Endothelial cell of hepatic sinusoid (primary cell): ENCODE results near the gene ZIC4.

ENCODE experiments used
- in situ Hi-C: cut with HindIII; loops from 2 replicates; pipeline ENCODE4 v1.10.0; 2017; ENCODE audit warnings: low sequenced_read_pairs

ZIC4 gene

GRCh38 chr3:147405231-147406027, 914 bp downstream of the ZIC4 start:
- in situ Hi-C loops: no loop called here

GRCh38 chr3:147404800-147405230, 1.5 kb downstream of the ZIC4 start:
- in situ Hi-C loops: no loop called here

DNA sequence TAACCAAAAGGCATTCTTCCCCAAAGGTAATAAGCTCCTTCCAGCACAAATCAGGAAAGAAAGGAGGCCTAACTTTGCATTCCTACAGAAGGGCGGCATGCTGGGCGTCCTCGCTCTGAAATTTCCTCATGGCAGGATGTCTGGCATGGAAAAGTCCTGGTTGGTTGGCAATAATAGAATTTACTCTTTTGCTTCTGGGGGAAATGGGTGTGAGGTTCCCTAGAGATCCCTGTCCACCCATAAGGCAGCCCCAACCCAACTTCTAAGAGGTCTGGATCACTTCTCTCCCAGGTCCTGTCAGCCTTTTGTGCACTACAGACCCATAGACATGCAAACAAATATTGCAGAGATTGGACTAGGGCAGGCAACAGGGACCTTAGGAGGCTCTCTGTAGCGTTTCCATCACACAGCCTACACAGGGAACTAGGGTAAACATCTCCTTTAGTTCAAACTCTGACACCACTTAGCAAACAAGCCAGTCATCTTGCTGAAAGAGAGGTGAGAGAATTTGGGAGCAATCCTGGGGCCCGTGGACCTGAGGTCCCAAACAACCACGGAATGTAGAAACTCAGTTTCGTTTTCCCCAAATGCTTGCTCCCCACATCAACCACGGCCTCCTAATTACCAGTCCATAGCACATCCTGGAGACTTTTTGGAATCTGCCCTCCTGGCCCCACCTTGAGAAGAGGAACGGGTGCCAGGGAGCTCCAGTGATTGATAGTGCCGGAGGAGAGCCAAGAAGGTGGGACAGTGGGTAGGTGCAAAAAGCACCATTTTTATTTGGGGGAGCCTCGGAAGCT, 2.1 kb downstream of the ZIC4 start:
- in situ Hi-C loops: no loop called here

DNA sequence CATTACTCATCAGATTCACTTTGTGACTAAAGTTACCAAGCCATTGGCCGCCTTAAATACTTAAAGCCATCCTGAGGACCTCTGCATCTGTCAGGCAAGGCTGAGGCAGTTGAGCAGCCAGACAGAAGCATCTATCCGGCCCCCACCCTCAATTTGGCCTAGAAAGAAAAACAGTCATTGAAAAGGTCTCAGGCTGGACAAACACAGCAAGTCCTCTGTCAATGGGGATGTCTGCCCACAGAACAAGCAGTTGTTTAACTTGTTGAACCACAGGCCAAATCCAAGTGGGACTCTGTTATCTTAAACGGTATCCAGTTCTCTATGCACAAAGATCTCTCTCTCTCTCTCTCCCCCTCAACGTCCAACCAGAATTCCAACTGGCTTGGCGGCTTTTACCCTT, 2.8 kb downstream of the ZIC4 start:
- in situ Hi-C loops: no loop called here

DNA sequence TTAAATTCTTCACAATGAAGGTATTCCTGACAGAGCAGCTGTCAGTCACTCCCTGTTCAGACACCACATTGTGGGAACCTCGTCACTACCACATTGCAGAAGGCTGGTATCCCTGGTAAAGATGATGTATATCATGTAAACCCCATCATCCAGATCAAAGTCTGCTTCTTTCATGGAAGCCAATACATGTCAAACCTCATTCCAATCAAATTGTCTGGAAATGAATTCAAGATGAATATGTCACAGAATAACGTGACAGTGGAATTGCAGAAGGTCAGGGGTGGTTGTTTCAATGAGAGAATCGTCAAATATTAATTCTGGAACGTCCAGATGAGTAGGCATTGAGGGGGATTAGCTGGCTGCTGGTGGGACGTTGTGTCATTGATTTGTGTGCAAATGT, 4.2 kb downstream of the ZIC4 start:
- in situ Hi-C loops: no loop called here

DNA sequence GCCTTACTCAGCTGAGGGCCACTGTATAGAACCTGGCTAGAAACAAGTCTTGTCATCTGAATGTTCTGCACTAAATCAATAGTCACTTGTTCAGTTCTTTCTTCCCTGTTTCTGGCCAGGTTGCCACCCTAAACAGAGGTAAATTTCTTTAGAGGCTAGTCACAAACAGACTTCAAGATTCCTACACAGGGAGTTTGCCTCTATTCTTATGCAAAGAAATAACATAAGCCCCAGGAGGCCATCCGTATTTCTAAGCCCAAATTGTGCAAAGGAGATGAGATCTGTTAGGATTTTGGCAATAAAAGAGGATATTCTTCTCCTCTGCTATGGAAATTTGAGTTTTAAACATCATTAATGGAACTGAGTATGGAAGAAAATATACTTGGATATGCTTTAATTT, 4.9 kb downstream of the ZIC4 start:
- in situ Hi-C loops: no loop called here

GRCh38 chr3:147400999-147401398, 5.3 kb downstream of the ZIC4 start:
- in situ Hi-C loops: no loop called here

GRCh38 chr3:147400111-147400510, 6.2 kb downstream of the ZIC4 start:
- in situ Hi-C loops: no loop called here

DNA sequence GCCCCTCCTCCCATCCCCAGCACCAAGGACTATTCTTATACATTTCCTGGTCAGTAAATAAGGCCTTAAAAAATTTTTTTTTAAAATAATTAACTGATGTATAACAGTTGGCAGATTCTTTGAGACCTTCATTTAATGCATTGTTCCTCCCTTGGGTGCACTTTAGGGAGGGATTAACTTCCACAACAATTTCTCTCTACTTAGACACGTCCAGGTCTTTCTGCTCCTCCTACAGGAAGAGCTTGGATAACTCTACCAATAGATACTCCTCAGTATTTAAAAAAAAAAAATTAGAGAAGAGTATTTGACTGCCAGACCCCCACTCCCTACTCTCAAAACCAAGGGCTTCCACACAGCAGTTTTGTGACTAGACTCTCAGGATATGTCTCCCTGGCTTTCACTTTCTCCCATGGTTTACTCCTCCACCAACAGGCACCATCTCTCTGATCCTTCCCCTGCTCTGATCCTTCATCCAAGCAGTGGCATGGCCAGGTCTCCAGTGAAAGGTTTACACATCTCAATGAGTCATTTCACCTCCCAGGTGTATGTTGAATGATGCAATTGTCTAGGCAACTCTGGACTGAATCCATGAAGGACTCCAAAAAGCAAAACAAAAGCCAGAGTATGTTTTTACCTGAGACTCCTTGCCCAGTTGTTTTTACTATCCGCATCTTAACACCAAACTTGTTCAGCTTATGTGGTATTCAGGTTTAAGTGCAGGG, 7.4 kb downstream of the ZIC4 start:
- in situ Hi-C loops: no loop called here

GRCh38 chr3:147397875-147398812, 8.2 kb downstream of the ZIC4 start:
- in situ Hi-C loops: no loop called here

- in situ Hi-C loops: no loop called here
Measured at GRCh38 chr3:147397155-147397874, 9.0 kb downstream of the ZIC4 start.

DNA sequence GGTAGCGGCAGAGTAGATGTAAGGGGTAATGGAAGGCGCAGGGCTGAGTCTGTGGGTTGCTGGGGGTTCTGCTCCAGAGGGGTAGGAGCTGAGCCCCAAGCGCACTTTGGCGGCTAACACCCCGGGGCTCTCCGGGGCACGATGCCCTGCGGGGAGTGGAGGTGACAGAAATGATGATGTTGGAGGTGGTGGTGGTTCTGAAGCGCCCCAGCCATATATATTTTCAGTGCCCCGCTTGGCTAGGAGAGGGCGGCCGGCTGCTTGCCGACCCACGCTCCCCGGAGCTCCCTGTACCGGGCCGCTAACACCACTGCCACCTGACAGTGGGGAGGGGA, 9.7 kb downstream of the ZIC4 start:
- in situ Hi-C loops: no loop called here

GRCh38 chr3:147395899-147396711, 10.2 kb downstream of the ZIC4 start:
- in situ Hi-C loops: no loop called here

- in situ Hi-C loops: no loop called here
Measured at GRCh38 chr3:147394884-147395225, 11.5 kb downstream of the ZIC4 start.

- in situ Hi-C loops: no loop called here
Measured at GRCh38 chr3:147393943-147394883, 12.1 kb downstream of the ZIC4 start.

DNA sequence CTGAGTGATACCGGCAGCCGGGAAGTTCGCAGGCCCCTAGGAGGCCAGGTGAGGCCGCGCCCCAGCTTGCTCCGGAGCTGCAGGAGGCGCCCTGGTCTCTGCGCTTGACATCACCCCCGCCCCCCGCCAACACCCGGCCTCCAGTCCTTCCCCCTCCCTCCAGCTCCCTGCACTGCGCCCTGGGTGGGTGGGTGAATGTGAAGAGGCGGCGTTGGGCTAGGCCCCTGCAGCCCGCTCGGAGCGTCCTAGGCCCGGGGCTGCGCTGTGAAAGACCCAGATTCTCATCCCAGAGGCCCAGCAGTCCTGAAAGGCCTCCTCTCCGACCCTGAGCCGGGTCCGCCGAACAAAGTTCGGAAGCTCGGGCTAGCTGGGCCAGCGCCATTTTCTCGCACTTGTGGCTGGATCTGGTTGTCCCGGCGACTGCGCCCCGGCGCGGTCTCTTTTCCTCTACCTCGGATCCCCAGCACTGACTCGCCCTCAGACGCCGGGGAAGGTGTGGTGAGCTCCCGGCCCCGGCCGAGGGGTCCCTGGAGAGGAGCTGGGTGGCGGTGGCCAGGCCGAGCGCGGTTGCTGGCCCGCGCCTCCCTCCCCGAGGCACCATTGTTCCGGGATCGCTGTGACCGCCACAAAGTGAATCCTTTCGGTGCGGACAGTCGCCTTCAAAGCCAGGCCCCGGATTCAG, 12.9 kb downstream of the ZIC4 start:
- in situ Hi-C loops: no loop called here

DNA sequence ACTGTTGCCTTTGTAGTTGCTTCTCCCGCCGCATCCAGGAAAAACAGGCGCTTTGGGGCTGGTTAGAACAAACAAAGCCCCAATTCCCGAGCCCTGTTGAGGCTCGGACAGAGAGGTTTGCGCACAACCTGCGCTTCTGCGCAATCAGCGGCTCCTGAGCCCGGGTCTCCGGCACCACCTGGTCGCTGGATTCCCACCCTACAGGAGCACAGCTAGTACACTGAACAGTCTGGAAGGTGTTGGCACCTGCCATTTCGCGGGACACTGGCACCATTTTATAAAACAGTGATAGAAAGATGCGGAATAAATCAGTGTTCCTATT, 13.8 kb downstream of the ZIC4 start:
- in situ Hi-C loops: no loop called here
